ENCODE data around the gene IP6K3. TPM values are rescaled to one million over a fixed set of nuclear protein-coding genes. Genes with fewer than 3 reads are reported as not detected.

The IP6K3 gene
- total and polyA plus RNA-seq, 5 donors, result 10.0 to 44.4 (median 26.1) TPM

DNA sequence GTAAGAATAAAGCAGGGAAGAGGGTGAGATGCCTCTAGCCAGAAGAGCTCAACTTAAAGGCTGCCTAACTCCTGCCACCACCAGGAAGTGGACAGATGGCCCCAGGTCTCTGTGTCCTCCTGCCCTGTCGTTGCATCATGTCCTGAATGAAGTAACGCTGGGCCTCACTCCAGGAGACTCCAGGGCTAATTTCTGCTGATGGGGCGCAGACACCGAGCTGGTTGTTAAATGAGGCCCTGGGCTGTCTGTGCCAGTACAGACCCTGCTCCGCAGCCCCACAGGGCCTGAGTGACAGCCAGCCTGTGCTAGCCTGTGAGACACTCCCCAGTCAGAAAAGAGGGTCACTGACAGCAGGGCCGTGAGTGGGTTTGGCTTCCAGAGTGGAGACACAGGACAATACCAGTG, 6.5 kb downstream of the IP6K3 start:
- intact Hi-C loops (cut with DNase I), result loop anchor here in 1 of 4 donors (5.0 kb wide), 1 partner anchor 158 kb away; the partner anchor contains the start of gene BAK1
- Histone ChIP-seq H3K27ac (ENCODE audit: low read length) (peak overlapping the region; percentile 50), H3K4me1 (ENCODE audit: control insufficient read depth, insufficient read depth, low read length) (peaks cover 5% of the 10 kb centered on the region), H3K27me3 (ENCODE audit: control insufficient read depth, insufficient read depth) (no peaks in the 10 kb centered on the region), H3K4me3 (ENCODE audit: low read length) (no peak overlapping the region), H3K9me3 (ENCODE audit: control insufficient read depth, low read length) (no peaks in the 10 kb centered on the region)
- ATAC-seq (peak in 1 of 2 donors; percentile 9), DNase-seq (peak in 2 of 3 donors; percentile 40 to 58)
- WGBS, result 53% methylated on average over 6 of the region's 6 CpGs

- 76% methylated on average over 5 of the region's 5 CpGs for WGBS
- ATAC-seq, result no peak
- no peak overlapping the region for H3K4me3 ChIP-seq (ENCODE audit: low read length)
Measured at GRCh38 chr6:33739571-33739970, 7.1 kb downstream of the IP6K3 start.

GRCh38 chr6:33738879-33739278, 7.8 kb downstream of the IP6K3 start:
- H3K9me3 ChIP-seq (ENCODE audit: control insufficient read depth, low read length), result no peaks in the 10 kb centered on the region
- 92% methylated on average over 5 of the region's 5 CpGs for WGBS
- H3K4me3 ChIP-seq (ENCODE audit: low read length), result no peak overlapping the region
- intact Hi-C loops (cut with DNase I), result no loop called here
- H3K27ac ChIP-seq (ENCODE audit: low read length), result no peak overlapping the region
- ATAC-seq (no peak), DNase-seq (no peak)
- H3K27me3 ChIP-seq (ENCODE audit: control insufficient read depth, insufficient read depth), result no peaks in the 10 kb centered on the region
- peaks cover 5% of the 10 kb centered on the region for H3K4me1 ChIP-seq (ENCODE audit: control insufficient read depth, insufficient read depth, low read length)

More at GRCh38 chr6:33739571-33739970, 7.1 kb downstream of the IP6K3 start:
- H3K27me3 ChIP-seq (ENCODE audit: control insufficient read depth, insufficient read depth), result no peaks in the 10 kb centered on the region
- intact Hi-C loops (cut with DNase I), result no loop called here
- no peaks in the 10 kb centered on the region for H3K9me3 ChIP-seq (ENCODE audit: control insufficient read depth, low read length)
- peak in 1 of 3 donors; percentile 2 for DNase-seq
- no peak overlapping the region for H3K27ac ChIP-seq (ENCODE audit: low read length)
- H3K4me1 ChIP-seq (ENCODE audit: control insufficient read depth, insufficient read depth, low read length), result peaks cover 5% of the 10 kb centered on the region

DNA sequence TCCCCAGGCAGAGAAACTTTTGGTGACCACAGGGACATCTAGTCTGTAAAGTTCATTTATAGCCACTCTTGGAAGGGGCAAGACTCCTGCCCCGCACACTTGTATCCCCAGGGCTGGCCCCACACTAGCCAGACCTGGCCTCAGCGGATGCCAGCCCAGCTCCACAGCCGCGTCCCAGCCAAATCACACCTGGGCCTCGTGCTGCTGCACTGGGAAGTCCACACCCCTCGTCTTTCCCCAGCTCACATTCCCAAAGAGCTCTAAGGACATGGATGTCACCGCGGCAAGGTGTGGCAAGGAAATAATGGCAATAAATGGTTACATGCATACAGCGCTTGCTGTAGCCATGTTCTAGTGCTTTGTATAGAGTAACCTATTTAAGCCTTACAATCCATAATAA, 8.6 kb downstream of the IP6K3 start:
- H3K9me3 ChIP-seq (ENCODE audit: control insufficient read depth, low read length), result no peaks in the 10 kb centered on the region
- no peak overlapping the region for H3K4me3 ChIP-seq (ENCODE audit: low read length)
- ATAC-seq (no peak), DNase-seq (peak in 1 of 3 donors; percentile 33)
- H3K27me3 ChIP-seq (ENCODE audit: control insufficient read depth, insufficient read depth), result no peaks in the 10 kb centered on the region
- peak overlapping the region; percentile 83 for H3K27ac ChIP-seq (ENCODE audit: low read length)
- intact Hi-C loops (cut with DNase I), result no loop called here
- peaks cover 5% of the 10 kb centered on the region for H3K4me1 ChIP-seq (ENCODE audit: control insufficient read depth, insufficient read depth, low read length)
- WGBS, result 83% methylated on average over 9 of the region's 9 CpGs

GRCh38 chr6:33737267-33738026, 9.3 kb downstream of the IP6K3 start:
- no peaks in the 10 kb centered on the region for H3K27me3 ChIP-seq (ENCODE audit: control insufficient read depth, insufficient read depth)
- H3K4me3 ChIP-seq (ENCODE audit: low read length), result no peak overlapping the region
- H3K4me1 ChIP-seq (ENCODE audit: control insufficient read depth, insufficient read depth, low read length), result peaks cover 7% of the 10 kb centered on the region
- peak overlapping the region; percentile 95 for H3K27ac ChIP-seq (ENCODE audit: low read length)
- 65% methylated on average over 15 of the region's 15 CpGs for WGBS
- peak; percentile 83 to 84 for ATAC-seq
- no peaks in the 10 kb centered on the region for H3K9me3 ChIP-seq (ENCODE audit: control insufficient read depth, low read length)
- peak; percentile 56 to 73 (median 69) for DNase-seq
- intact Hi-C loops (cut with DNase I), result no loop called here

GRCh38 chr6:33735216-33735615, 11.5 kb downstream of the IP6K3 start:
- no peak for ATAC-seq
- no peak for DNase-seq
- Histone ChIP-seq H3K27me3 (ENCODE audit: control insufficient read depth, insufficient read depth) (no peaks in the 10 kb centered on the region), H3K4me1 (ENCODE audit: control insufficient read depth, insufficient read depth, low read length) (peaks cover 6% of the 10 kb centered on the region), H3K4me3 (ENCODE audit: low read length) (no peak overlapping the region), H3K27ac (ENCODE audit: low read length) (no peak overlapping the region), H3K9me3 (ENCODE audit: control insufficient read depth, low read length) (no peaks in the 10 kb centered on the region)
- WGBS, result 88% methylated on average over 18 of the region's 18 CpGs
- intact Hi-C loops (cut with DNase I), result no loop called here

GRCh38 chr6:33733709-33734007, 13.0 kb downstream of the IP6K3 start:
- no peak for ATAC-seq
- Histone ChIP-seq H3K27me3 (ENCODE audit: control insufficient read depth, insufficient read depth) (no peaks in the 10 kb centered on the region), H3K4me1 (ENCODE audit: control insufficient read depth, insufficient read depth, low read length) (peaks cover 6% of the 10 kb centered on the region), H3K4me3 (ENCODE audit: low read length) (no peak overlapping the region), H3K27ac (ENCODE audit: low read length) (no peak overlapping the region), H3K9me3 (ENCODE audit: control insufficient read depth, low read length) (no peaks in the 10 kb centered on the region)
- intact Hi-C loops (cut with DNase I), result no loop called here
- no peak for DNase-seq
- 93% methylated on average over 8 of the region's 8 CpGs for WGBS

DNA sequence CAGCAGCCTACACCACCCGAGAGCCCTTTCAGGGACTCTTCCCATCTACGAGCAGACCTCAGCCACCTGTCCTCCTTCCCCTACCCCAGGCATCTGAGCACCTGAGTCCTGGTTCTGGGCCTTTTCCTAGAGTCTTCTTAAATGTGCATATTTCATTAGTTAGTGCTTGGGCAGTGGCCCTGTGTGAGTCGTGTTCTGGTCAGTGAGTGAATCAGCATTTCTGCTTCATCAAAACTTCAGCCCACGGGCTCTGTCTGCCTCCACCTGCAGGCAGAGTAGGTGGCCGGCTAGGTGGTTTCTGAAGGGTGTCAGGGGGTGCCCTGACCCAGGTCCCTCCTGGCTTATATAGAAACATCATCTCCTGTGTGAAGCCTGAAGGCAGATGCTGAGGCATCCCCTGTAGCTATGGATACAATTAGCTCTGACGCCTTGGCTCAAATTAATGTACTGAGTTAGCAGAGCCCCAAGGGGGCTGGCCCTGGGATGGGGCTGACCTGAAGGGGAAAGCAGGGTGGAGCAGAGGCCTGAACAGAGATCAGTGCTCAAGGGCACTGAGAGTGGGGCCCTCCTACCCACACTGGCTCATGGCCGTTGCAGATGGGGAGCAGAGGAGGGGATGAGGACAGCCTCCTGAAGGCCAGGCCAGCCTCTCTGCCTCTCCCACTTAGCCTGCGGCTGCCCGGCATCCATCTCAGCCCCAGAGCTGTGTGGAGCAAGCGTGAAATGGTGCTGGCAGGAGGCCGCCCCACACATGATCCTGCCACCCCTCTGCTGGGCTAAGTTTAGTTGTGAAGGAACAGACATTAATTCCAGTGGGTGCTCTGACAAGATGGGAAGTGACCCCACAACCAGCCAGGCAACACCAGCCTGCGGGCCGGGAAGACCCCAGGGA, 13.6 kb downstream of the IP6K3 start:
- 86% methylated on average over 13 of the region's 13 CpGs for WGBS
- ATAC-seq, result no peak
- Histone ChIP-seq H3K4me3 (ENCODE audit: low read length) (no peak overlapping the region), H3K27ac (ENCODE audit: low read length) (no peak overlapping the region), H3K9me3 (ENCODE audit: control insufficient read depth, low read length) (no peaks in the 10 kb centered on the region), H3K27me3 (ENCODE audit: control insufficient read depth, insufficient read depth) (no peaks in the 10 kb centered on the region), H3K4me1 (ENCODE audit: control insufficient read depth, insufficient read depth, low read length) (peaks cover 9% of the 10 kb centered on the region)
- DNase-seq, result no peak
- intact Hi-C loops (cut with DNase I), result no loop called here

- Histone ChIP-seq H3K27ac (ENCODE audit: low read length) (peak overlapping the region; percentile 9), H3K4me3 (ENCODE audit: low read length) (no peak overlapping the region), H3K9me3 (ENCODE audit: control insufficient read depth, low read length) (no peaks in the 10 kb centered on the region), H3K4me1 (ENCODE audit: control insufficient read depth, insufficient read depth, low read length) (peaks cover 12% of the 10 kb centered on the region), H3K27me3 (ENCODE audit: control insufficient read depth, insufficient read depth) (no peaks in the 10 kb centered on the region)
- no peak for ATAC-seq
- 85% methylated on average over 6 of the region's 6 CpGs for WGBS
- no peak for DNase-seq
- intact Hi-C loops (cut with DNase I), result no loop called here
Measured at GRCh38 chr6:33732385-33732784, 14.3 kb downstream of the IP6K3 start.

DNA sequence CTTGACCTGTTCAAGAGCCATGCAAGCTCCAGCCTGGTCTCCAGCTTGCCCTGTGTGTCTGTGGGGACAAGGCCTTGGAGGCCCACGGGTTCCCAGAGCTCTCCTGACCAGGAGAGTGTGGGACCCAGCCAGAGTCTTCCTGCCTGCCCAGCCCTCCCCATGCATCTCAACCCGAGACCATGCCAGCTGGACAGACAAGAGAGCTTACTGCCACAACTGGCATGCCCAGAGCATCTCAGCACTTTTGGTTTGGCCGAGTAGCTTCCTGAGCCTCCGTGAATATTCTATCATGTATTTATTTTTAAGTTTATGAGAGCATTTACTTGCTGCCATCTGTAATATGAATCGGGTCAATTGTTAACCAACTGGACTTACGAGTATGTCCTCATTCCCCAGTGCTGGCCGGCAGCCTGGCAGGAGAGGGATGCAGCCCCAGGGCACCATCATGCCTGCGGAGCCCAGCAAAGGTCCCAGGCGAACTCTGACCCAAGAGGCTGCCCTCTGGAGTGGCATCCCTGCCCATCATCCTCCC, 14.9 kb downstream of the IP6K3 start:
- ATAC-seq, result peak in 1 of 2 donors; percentile 4
- 73% methylated on average over 9 of the region's 9 CpGs for WGBS

DNA sequence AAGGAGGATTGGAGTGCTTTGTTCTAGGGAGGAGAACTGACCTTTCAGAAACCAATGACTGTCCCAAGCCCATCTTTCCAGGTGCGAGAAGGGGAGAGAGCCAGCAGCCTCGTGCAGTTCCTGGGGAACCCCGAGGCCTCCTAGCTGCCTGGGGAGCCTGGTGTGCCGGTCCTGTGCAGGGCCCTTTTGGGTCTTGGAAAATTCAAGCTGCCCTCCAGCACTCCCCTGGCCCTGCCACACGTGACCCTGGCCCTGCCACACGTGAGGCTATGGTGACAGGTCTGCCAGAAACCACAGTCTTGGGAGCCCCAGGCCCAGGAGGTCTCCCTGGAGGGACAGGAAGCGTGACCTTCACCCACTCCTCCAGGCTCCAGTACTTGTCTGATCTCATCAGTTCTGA, 15.7 kb downstream of the IP6K3 start:
- intact Hi-C loops (cut with DNase I), result no loop called here
- Histone ChIP-seq H3K4me3 (ENCODE audit: low read length) (no peak overlapping the region), H3K4me1 (ENCODE audit: control insufficient read depth, insufficient read depth, low read length) (peaks cover 12% of the 10 kb centered on the region), H3K9me3 (ENCODE audit: control insufficient read depth, low read length) (no peaks in the 10 kb centered on the region), H3K27ac (ENCODE audit: low read length) (peak overlapping the region; percentile 54), H3K27me3 (ENCODE audit: control insufficient read depth, insufficient read depth) (no peaks in the 10 kb centered on the region)
- no peak for DNase-seq
- 80% methylated on average over 7 of the region's 7 CpGs for WGBS
- ATAC-seq, result no peak

More for the DNA sequence above, 14.9 kb downstream of the IP6K3 start:
- intact Hi-C loops (cut with DNase I), result no loop called here
- no peaks in the 10 kb centered on the region for H3K27me3 ChIP-seq (ENCODE audit: control insufficient read depth, insufficient read depth)
- no peak overlapping the region for H3K4me3 ChIP-seq (ENCODE audit: low read length)
- peak in 1 of 3 donors; percentile 58 for DNase-seq
- H3K9me3 ChIP-seq (ENCODE audit: control insufficient read depth, low read length), result no peaks in the 10 kb centered on the region
- peaks cover 12% of the 10 kb centered on the region for H3K4me1 ChIP-seq (ENCODE audit: control insufficient read depth, insufficient read depth, low read length)
- H3K27ac ChIP-seq (ENCODE audit: low read length), result peak overlapping the region; percentile 62
